ENCODE data around the gene STRA6.

STRA6 gene, protein sequence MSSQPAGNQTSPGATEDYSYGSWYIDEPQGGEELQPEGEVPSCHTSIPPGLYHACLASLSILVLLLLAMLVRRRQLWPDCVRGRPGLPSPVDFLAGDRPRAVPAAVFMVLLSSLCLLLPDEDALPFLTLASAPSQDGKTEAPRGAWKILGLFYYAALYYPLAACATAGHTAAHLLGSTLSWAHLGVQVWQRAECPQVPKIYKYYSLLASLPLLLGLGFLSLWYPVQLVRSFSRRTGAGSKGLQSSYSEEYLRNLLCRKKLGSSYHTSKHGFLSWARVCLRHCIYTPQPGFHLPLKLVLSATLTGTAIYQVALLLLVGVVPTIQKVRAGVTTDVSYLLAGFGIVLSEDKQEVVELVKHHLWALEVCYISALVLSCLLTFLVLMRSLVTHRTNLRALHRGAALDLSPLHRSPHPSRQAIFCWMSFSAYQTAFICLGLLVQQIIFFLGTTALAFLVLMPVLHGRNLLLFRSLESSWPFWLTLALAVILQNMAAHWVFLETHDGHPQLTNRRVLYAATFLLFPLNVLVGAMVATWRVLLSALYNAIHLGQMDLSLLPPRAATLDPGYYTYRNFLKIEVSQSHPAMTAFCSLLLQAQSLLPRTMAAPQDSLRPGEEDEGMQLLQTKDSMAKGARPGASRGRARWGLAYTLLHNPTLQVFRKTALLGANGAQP

DNA sequence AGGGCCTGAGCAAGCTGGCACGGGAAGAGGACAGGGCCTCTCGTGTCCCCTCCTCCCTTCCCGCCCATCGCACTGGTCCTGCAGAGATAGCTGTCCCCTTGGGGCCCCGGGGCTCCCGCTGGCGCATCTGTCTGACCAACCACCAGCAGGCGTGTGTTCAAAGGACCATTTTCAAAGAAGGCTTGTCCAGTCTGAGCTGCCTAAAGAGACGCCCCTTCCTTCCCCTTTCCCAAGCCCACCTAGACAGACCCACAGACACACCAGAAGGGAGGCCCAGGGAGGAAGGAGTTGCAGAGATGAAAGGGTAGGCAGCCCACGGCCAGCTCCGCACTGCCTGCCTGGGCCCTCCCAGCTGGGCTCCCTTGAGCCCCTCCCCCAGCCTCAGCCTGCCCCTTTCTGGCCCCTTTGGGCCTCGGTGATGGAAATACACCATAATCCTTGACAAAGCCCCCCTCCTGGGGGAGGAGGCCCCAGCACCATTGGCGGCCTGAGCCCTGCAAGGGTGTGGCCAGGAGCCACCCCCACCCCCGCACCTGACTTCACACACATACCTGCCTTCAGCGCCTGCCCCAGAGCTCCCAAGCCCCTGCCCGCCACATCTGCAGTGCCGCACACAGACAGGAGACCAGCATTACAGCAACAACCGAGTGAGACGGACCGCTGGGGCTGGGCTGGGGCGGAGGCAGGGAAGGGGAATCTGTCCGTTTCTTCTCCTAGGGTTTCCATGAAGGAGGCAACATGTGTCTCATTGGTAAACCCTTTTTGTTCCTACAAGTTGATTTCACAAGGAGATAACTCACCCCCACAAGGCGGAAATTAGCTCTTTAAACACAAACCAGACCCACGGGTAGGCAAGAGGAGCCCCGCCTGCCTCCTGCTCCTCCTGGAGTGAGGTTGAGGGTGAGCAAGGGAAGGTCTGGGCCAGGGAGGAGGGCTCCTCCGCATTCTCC lies at the start of gene STRA6:
TSS of gene STRA6 (minus strand) at position 336 of the 950 bp plus-strand sequence. CDS start 520 bp downstream, outside the sequence.
- no peak for DNase-seq (ENCODE audit: low read depth in 3 of 3, low spot score in 1 of 3)

DNA sequence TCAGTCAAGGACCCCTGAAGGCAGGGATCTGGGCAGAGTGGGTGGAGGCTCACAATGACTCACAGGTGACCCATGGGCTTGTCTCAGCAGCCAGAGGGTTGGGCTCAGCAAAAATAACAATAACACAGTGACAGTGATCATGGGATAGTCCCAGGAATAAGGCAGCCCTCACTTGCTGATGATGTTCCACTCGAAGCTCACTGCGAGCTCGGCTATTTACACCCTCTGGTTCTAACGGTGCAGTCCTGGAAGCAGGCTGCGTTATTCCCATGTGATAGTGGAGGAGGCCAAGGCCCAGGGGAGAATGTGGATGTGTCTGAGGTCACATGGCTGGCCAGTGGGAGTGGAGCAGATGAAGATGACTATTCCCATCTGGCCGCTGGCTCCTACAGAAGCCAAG lies 49.7 kb upstream of the STRA6 start:
- DNase-seq (ENCODE audit: low read depth in 3 of 3, low spot score in 1 of 3), result no peak

DNA sequence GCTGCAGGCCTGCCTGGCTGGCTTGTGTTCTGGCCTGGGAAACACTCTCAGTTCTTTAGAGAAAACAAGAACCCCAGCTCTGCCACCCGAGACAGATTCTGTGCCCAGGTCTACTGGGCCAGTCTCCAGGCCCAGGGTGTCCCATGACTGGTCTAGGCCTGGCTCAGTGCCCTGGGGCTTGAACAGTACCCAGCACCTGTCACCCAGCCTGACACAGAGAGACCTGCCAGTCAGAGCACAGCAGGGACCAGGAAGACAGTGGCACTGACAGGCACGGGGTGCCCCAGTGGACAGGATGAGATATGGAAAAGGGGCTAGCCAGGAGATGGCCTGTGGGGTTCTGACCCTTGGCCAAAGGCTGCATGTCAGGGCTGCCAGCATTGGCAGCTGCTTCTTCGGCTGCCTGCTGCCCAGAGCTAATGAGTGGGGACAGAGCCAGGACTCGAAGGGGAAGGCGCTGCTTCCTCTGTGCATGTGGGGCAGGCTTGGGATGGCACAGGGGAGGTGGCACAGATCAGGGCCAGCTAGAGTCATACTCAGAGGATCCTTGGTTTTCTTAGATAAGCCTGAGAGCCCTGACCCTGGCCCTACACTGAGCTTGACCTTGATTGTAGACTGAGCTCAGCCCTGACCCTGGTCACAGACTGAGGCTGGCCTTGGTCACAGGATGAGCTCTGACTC lies 48.7 kb upstream of the STRA6 start:
- no peak for DNase-seq (ENCODE audit: low read depth in 3 of 3, low spot score in 1 of 3)

DNA sequence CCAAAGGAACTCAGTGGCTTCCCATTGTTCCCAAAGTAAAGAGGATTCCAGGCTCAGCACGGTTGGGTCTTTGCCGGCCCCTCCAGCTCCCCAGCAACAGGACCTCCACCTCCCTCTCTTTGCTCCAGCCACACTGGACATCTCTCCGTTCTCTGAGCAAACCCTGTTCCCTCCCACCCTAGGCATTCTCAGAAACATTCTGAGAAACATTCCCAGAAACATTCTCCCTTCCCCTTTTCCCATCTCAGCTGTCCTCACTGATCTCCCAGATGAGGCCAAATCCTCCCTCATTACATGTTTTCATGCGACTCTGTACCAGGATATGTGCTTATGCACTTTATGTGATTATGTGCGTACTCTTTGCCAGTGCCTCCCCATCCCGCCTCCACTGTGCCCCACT lies 47.7 kb upstream of the STRA6 start:
- DNase-seq (ENCODE audit: low read depth in 3 of 3, low spot score in 1 of 3), result no peak

DNA sequence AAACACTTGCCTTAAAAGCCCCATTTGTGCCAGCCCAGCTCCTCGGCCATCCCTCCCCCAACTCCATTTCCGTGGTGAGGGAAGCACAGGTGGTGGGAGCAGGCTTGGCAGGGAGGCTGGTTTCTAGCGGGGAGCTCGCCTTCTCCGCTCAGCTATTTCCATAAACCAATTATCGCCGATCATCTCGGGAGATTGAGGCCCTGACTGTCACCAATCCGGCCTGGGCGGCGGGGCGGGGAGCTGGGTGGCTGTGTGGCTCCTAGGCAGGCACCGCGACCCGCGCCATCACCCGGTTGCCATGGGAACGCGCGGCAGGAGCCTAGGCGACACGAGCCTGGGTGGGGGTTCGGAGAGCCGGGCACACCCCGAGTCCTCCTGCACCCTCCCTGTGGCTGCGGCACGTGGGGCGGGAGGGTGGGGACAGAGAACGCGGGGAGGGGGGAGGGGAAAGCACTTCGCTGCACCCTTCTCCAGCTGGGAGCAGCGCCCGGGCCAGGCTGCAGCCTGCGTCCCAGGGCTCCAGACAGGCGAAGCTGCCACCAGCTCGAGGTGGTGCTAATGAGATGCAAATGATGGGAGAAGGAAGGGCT lies 42.9 kb upstream of the STRA6 start:
- DNase-seq (ENCODE audit: low read depth in 3 of 3, low spot score in 1 of 3), result no peak

DNA sequence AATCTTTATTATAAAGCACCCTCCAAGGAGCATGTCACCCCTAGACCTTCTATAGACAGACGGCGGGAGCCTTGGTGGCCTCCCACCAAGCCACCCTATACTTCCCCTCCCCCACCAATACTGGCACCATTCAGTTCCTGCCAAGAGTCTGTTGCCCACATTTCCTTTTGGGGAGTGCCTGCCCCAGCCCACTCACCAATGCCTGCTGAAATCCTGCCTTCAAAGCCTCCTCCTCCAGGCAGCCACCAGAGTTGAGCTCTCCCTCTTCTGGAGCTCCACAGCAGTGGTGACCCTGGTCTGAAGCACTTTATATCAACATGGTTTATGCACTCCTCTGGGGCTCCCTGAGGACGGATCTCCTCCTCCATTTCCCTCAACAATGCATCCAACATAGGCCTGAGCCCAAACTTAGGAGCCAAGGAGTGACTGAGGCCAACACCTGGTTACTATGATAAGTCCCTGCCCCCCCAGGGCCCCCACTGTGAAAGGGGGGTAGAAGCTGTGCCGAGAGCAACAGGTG lies 42.3 kb upstream of the STRA6 start:
- no peak for DNase-seq (ENCODE audit: low read depth in 3 of 3, low spot score in 1 of 3)

DNA sequence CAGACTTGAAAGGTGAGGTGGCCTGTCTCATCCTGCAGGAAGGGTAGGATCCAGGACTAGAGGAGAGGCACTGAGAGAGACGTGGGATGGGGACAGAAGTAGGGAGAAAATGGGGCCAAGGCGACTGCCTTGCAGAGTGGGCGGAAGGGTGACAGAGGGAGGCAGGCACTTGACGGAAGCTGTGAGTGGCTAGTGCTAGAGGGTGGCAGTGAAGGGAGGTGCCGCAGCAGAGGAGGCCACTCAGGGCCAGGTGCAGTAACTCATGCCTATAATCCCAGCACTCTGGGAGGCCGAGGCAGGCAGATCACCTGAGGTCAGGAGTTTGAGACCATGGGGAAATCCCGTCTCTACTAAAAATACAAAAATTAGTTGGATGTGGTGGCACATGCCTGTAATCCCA lies 40.8 kb upstream of the STRA6 start:
- DNase-seq (ENCODE audit: low read depth in 3 of 3, low spot score in 1 of 3), result no peak

DNA sequence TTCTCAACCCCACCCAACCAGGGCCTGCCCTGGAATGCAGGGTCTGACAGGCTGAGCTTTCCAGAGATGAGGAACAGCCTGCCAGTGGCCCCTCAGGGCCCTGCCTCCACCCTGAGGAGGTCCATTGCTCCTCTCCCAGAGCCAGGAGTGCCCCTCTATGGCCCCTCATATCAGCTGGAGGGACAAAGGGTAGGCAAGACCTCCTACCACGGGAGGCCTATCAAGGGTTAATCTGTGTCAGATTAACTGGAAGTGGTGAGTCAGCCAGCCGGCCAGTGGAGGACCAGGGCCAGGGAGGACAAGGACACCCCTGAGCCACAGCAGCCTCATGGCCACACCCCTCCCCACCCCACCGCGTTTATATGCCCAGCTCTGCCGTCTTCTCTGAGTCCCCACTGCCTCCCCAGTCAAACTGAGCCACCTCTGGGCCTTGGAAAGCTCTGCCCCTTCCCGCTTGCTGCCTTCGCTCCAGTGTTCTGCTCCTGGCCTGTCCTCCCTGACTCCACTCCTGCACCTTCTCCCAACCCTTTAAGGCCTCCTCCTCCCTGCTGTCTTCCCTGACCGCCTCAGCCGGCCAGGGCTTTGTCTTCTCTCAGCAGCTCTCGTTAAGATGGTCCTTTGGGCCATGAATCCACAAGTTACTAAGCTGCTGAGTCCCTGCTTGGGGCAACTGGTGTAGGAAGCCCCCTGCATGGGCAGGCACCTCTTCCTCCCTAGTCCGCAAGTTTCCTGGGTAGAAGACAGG lies 40.0 kb upstream of the STRA6 start:
- DNase-seq (ENCODE audit: low read depth in 3 of 3, low spot score in 1 of 3), result no peak

DNA sequence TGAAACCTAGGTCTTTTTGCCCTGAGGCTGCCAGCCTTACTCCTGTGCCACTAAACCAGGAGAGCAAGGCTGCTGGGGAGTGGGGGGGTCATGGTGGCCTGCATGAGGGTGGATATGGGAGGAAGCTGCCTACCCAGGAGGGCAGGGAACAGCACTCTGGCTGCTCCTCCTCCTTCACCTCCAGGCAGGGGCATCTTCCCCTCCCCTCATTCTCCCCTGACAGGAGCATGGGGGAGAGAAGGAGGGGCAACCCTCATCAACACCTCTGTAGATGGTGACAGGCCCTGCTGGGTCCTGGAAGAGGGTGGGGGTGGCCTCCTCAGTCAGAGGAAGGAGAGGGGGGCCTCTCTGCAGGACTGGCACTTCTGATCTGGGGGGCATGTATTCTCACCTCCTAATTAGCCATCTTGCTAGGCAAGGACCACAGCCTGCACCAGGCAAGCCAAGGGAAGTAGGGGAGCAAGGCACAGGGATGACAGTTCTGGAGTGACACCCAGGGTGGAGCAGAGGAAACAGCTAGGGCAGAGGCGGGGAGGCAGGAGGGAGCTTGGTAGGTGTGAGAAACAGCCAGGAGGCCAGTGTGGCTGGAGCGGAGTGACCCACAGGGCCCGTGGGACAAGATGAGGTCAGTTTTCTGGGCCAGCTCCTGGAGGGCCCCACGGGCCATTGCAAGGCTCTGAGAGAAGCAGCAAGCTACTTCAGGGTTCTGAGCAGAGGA lies 38.5 kb upstream of the STRA6 start:
- DNase-seq (ENCODE audit: low read depth in 3 of 3, low spot score in 1 of 3), result no peak

DNA sequence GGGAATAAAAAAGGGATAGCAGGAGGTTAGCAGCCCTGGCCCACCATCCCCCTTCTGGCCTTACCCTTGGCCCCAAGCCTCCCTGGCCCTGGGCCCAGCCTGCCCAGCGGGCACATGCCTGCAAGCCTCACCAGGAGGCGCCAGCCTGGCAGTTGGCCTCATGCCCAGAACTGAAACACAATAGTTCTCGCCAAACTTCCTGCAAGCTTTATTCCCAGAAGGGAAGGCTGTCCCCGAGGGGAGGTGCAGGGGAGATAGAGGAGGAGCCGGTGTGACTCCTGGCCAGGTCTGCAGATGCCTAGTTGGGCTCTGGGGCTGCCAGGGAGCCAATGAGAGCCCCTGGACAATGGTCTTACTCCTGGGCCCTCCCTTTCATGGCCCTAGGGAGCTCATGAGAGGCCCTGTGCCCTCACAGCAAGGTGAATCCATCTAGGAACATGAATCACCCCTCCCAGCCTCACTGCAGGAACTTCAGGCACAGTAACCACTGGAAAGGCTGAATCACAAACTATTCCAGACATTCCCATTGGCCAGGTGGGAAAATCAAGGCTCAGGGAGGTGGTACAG lies 37.5 kb upstream of the STRA6 start:
- no peak for DNase-seq (ENCODE audit: low read depth in 3 of 3, low spot score in 1 of 3)

DNA sequence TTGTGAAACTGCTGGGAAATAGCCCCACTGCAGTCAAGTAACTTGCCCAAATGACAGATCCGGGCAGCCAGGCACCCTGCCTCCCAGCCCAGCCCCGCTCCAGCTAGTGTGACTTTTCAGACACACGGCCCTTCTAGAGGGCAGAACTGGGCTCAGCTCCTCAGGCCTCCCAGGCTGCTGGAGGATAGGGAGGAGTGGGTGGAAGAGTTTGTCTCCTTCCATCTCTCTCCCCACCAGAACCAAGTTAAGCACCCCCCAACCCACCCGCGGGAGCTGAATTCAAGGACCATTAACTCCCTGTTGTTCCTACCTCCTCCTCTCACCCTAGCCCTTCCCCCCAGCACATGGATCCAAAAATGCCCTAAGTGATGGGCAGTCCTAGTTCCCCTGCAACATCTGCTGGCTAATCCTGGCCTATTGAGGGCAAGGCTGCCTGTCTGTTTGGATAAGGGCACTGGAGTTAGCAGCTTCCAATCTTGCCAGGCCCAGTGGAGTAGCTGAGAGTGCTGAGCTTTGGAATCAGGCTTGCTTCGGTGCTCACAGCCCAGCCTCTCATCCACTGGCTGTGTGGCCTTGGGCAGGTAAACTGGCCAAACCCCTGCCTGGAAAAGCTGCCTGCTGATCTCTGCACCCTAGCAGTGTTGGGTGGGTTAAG lies 36.6 kb upstream of the STRA6 start:
- DNase-seq (ENCODE audit: low read depth in 3 of 3, low spot score in 1 of 3), result no peak

DNA sequence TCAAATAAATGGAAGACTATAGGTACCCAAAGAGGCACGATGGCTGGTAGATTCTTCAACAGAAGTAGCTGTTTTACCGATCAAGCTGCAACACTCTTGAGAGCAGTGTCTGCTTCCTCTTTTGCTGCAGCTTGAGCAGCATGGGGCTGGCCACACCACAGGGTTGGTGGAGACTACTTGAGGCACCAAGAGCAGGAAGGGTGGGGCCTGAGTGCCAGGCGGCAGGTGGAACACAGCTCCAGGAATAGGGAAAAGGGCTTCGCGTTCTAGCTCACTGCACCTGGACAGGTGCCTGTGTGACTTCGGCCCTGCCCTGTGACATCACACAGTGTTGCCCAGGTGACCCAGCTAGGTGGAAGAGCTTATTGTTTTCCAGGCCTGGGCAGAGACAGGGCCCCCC lies 33.4 kb upstream of the STRA6 start, which contains the start of gene CCDC33:
TSS of gene CCDC33 (plus strand) at position 365 of the 400 bp plus-strand sequence. CDS start 394 bp downstream, outside the sequence.
- DNase-seq (ENCODE audit: low read depth in 3 of 3, low spot score in 1 of 3), result no peak

DNA sequence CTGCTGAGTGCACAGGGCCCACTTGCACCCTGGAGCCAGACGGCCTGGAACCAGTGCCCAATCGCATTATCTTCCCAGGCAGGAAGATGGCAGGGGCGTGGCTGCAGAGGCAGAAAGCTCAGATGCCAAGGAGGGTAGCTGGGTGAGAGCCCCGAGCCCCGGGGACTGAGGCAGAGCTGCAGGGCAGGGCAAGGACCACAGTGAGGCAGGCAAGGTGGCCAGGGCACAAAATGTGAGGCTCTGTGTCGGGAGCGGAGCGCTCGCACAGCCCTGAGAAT lies 31.9 kb upstream of the STRA6 start:
- no peak for DNase-seq (ENCODE audit: low read depth in 3 of 3, low spot score in 1 of 3)

DNA sequence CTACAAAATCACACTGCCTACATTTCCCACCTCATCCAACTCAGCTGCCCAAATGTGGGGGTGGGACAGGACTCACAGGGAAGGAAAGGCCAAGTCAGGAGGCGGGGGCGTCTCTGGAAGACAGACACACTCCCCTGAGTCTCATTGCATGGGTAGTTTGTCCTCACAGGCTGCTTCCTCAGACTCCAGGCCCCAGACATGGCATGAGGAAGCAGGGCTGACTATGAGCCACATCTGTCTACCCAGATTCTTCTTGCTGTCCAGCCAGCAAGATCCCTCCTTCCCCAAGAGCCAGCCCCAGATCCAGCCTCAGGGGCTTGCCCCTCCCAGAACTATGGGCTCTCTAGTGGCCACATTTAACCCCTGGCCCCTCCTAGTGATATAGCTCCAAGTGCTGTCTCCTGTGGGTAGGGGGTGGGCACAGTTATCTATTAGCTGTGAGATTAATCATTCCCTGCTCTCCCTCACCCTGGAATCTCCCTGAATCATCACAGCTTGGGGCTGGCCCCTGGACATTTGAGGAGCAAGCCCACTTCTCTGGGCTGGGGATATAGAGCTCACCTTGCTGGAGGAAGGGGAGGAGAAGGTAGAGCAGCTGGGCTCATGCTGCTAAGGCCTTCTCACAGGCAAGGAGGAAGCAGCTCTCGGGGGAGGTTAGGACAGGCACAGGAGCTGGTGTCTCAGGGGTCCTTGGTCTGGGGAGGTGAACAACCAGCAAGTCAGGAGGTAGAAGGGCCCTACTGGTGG lies 31.4 kb upstream of the STRA6 start:
- DNase-seq (ENCODE audit: low read depth in 3 of 3, low spot score in 1 of 3), result no peak

DNA sequence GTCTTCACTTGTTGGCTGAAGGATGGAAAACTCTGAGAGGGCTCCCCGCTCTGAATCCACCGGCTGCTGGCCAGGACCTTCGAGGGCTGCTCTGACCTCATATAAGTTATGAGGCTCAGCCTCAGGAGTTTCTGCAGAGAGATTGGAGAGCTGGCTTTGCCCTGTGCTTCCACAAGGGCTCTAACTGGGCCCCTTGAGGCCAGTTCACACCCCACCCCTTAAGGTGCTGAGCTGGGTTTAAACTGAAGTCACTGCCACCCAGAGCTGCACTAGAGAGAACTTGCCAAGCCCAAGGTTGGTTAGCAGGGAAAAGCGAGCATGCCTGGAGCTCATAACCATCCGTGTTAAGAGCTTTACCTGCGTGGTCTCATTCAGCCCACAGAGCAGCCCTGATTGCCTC lies 30.8 kb upstream of the STRA6 start:
- DNase-seq (ENCODE audit: low read depth in 3 of 3, low spot score in 1 of 3), result no peak

DNA sequence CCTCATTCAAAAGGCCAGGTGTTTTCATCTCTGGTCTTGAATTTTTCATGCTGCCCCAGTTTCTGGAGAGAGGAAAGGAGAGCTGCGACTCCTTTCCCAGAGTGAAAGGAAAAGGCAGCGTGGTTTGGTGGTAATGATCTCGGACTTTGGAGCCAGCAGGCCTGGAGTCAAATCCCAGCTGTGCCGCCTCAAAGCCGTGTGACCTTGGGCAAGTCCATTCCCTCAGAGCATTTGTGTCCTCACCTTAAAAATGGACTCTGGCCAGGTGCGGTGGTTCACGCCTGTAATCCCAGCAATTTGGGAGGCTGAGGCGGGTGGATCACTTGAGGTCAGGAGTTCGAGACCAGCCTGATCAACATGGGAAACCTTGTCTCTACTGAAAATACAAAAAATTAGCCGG lies 28.9 kb upstream of the STRA6 start:
- no peak for DNase-seq (ENCODE audit: low read depth in 3 of 3, low spot score in 1 of 3)

DNA sequence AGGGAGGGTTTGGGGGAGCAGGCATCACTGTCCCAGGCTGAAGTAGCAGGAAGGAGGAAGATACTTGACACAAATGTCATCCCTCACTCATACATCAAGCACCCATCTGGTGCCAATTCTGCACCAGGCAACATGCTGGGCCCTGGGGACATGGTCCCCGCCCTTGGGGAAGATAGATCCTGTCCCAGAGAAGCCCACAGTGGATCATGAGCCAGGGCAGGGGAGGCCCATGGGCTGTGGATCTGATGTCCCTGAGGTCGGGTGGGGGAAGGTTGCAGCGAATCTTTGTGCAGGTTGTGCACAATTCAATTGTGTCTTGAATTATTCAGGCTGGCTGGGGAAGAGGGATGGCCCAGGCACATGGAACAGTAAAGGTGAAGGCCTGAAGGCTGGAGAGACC lies 27.1 kb upstream of the STRA6 start:
- DNase-seq (ENCODE audit: low read depth in 3 of 3, low spot score in 1 of 3), result no peak

DNA sequence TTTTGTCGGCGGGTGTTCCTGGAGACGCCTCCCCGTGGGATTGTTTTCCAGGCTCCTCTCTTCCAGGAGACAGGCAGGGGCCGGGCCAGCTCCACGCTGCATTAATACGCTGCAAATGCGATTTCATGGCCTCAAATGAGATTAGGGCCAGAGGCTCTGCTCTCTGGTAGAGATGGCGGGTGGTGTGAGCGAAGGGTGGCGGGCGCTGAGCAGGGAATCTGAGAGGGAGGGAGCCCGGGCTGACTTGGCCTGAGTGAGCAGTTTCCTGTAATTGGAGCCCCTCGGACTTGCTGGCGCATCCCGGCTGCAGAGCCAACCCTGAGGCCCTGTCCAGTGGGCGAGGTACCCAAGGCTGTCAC lies 26.1 kb upstream of the STRA6 start:
- DNase-seq (ENCODE audit: low read depth in 3 of 3, low spot score in 1 of 3), result no peak
